GM20000 (cell line): ENCODE measurements around the gene TRIP12.

Experiments used
- DNase-seq: peaks from one replicate; pipeline ENCODE4 v3.0.0; 2012; ENCODE audit warnings: low spot score
- CTCF ChIP-seq: IDR thresholded peaks from 2 replicates; pipeline ENCODE4 v1.5.1; 2012; ENCODE audit warnings: mild to moderate bottlenecking, control low read depth; ENCODE audit errors: extremely low read depth, missing control alignments

Gene TRIP12

DNA sequence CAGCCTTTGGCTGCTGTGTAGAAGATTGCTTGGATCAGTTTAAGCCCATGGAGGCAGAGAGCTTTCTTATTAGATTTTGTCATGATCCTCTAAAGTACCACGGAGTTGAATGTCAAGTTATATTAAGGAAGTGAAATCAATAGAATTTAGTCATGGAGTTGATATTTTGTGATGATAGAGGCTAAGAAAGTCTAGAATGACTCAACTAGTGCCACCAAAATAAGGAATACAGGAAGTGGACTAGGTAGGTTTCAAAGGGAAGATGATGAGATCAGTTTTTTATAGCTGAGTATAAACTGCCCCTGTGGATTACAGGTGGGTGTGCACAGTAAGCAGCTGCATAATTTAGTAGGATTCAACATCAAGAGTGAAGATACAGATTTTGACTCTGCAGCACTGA is 25.7 kb upstream of the TRIP12 start:
- no peak for TF ChIP-seq CTCF
- peak; percentile 25 for DNase-seq

DNA sequence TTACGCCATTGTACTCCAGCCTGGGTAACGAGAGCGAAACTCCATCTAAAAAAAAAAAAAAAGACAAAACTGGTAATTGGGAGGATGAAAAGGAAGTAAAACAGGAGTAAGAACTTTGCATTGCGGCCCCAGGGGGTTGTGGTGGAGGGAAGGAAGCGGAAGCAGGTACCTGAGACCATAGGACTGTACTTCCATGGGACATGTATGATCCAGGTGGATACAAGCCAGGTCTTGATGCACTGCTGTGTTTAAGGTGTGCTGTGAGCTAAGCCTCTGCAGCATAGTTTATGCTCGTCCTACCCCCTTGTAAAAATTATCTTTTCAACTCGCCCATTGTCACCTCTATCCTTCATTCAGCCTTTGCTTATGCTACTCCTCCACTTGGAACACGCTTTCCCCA is 24.2 kb upstream of the TRIP12 start:
- no peak for TF ChIP-seq CTCF
- DNase-seq: no peak

GRCh38 chr2:229943770-229944449 is 22.1 kb upstream of the TRIP12 start:
- TF ChIP-seq CTCF: no peak
- no peak for DNase-seq

GRCh38 chr2:229943171-229943570 is 21.4 kb upstream of the TRIP12 start:
- DNase-seq: no peak
- TF ChIP-seq CTCF: no peak

- TF ChIP-seq CTCF: no peak
- DNase-seq: no peak
Measured at GRCh38 chr2:229942671-229943070, 20.9 kb upstream of the TRIP12 start.

GRCh38 chr2:229937537-229937936 is 15.7 kb upstream of the TRIP12 start:
- DNase-seq: no peak
- TF ChIP-seq CTCF: no peak

DNA sequence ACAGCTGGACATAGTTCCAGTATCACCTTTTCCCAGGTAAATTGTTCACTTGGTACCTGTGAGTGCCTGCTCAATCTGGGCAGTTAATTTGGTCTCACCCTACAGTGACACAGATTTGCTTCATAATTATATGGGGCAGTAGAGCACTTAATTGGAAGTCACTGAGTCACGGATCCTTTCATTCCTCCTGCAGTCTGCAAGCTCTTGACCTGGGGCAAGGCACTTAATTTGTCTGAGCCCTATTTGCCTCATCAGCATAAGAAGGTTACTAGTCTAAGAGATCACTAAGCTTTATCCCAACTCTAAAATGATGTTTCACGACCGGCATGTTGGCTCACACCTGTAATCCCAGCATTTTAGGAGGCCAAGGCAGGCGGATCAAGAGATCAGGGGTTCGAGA is 9.4 kb upstream of the TRIP12 start:
- TF ChIP-seq CTCF: no peak
- DNase-seq: no peak
